ENCODE measurements around the gene COL26A1.

COL26A1 gene

DNA sequence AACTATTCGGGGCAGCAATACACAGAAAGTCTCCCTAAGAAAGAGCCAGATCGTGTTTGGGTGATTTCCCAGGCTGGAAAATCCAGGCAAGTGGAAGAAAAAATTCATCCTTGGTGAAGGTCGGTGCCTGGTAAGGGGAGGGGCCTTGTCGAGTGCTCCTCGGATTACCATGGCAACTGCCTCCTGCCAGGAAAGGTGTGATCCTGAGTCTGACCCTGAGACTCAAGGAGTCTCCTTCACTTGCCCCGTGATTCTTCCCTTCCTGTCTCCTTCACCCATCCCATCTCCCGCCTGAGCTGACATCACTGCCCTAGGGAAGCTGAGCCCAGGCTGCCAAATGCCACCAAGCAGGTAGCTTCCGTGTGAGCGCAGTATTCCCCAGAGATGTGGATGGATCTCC lies 154.2 kb downstream of the COL26A1 start:
- POLR2A ChIA-PET = no interaction called here
- CTCF ChIA-PET = interaction anchor here (1.0 kb wide), 1 partner anchor 8 kb away, joined by 3 read pairs; no protein-coding TSS in a partner anchor
- TF ChIP-seq, protein P1, sequence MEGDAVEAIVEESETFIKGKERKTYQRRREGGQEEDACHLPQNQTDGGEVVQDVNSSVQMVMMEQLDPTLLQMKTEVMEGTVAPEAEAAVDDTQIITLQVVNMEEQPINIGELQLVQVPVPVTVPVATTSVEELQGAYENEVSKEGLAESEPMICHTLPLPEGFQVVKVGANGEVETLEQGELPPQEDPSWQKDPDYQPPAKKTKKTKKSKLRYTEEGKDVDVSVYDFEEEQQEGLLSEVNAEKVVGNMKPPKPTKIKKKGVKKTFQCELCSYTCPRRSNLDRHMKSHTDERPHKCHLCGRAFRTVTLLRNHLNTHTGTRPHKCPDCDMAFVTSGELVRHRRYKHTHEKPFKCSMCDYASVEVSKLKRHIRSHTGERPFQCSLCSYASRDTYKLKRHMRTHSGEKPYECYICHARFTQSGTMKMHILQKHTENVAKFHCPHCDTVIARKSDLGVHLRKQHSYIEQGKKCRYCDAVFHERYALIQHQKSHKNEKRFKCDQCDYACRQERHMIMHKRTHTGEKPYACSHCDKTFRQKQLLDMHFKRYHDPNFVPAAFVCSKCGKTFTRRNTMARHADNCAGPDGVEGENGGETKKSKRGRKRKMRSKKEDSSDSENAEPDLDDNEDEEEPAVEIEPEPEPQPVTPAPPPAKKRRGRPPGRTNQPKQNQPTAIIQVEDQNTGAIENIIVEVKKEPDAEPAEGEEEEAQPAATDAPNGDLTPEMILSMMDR (IDR thresholded peaks at IDR 0.05; ENCODE audit: control extremely low read depth, extremely low read depth, low read depth, missing control alignments) = no peak
- DNase-seq (ENCODE audit: extremely low spot score) = no peak

DNA sequence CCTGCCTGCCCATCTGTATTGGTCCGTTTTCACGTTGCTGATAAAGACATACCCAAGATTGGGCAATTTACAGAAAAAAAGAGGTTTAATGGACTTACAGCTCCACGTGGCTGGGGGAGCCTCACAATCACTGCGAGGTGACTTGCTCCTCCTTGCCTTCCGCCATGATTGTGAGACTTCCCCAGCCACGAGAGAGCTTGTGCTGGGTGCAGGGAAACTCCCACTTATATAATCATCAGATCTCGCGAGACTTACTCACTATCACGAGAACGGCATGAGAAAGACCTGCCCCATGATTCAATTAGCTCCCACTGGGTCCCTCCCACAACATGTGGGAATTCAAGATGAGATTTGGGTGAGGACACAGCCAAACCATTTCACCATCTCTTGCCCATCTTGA lies 154.6 kb downstream of the COL26A1 start:
- CTCF ChIA-PET = no interaction called here
- no peak for DNase-seq (ENCODE audit: extremely low spot score)
- TF ChIP-seq, protein P1 (IDR thresholded peaks at IDR 0.05; ENCODE audit: control extremely low read depth, extremely low read depth, low read depth, missing control alignments) = no peak
- POLR2A ChIA-PET = no interaction called here

DNA sequence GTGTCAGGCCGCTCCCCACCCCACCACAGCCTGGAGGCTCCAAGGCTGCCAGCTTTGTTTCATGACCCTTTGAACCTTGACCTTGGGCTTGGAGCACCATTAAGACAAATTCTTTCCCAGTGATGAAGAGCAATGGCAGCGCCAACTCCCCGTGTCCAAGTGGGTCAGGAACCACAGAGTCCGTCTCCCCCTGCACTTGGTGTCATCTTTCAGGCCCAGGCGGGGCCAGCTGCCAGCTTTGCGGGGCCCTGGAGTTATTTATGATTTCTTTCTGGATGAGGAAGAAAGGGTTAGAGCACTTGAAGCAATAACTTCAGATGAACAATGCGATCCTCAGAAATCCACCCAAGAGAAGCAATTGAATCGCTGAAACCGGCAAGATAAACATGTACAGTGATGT lies 155.7 kb downstream of the COL26A1 start:
- POLR2A ChIA-PET = no interaction called here
- CTCF ChIA-PET = interaction anchor here (2.1 kb wide), 1 partner anchor 9 kb away, joined by 7 read pairs; no protein-coding TSS in a partner anchor
- DNase-seq (ENCODE audit: extremely low spot score) = no peak
- TF ChIP-seq, protein P1 (IDR thresholded peaks at IDR 0.05; ENCODE audit: control extremely low read depth, extremely low read depth, low read depth, missing control alignments) = no peak

DNA sequence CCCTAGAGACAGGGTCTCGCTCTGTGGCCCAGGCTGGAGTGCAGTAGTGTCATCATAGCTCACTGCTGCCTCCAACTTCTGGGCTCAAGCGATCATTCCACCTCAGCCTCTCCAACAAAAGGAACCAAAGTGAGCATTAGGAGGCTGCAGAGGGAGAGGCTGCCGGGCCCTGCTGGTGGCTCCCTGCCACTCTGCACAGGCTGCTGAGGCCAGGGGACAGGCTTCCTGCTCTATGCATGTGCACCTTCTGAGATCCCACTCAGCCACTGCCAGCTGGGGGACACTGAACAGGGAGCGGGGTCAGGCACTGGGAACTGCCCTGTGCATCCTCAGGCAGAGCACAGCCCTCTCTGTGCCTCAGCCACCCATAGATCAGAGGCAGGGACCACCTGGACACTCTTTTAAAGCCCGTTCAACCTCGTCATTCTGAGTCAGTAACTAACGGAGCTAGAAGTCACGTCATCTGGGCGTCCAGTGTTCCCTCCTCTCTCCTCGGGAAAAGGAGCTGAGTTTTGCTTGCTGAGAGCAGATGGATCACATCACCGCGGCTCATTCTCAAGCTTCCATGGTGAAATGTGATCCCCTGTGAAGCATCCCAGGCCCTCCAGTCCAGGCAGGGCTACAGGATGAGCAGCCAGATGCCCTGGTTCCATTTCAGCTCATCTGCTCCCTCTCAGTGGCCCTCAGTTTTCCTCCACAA lies 156.8 kb downstream of the COL26A1 start:
- ChIA-PET POLR2A (no interaction called here), CTCF (interaction anchor here (1.0 to 2.1 kb wide), 2 partner anchors 10 to 48 kb away, joined by 3 to 7 read pairs; no protein-coding TSS in a partner anchor)
- TF ChIP-seq, protein P1 (IDR thresholded peaks at IDR 0.05; ENCODE audit: control extremely low read depth, extremely low read depth, low read depth, missing control alignments) = no peak
- DNase-seq (ENCODE audit: extremely low spot score) = no peak

DNA sequence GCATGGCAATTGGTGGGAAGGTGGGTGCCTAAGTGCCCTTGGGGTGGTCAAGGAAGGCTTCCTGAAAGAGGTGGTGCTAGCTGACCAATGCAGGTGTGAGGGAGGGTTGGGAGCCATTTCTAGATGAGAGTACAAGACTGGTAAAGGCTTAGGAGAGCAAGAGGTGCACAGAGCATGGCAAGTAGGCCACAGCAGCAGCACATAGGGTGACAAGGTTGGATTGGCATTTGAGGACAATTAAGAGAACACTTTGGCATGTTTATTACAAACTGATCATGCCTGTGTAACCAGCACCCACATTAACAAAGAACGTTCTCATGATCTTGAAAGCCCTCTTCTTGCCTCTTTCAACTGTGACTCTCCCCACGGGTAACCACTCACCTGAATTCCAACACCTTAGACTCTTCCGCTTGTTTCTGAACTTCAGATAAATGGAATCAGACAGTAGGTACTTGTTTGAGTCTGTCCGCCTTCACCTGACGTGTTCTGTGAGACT lies 158.8 kb downstream of the COL26A1 start:
- DNase-seq (ENCODE audit: extremely low spot score) = no peak
- ChIA-PET CTCF (no interaction called here), POLR2A (no interaction called here)
- TF ChIP-seq, protein P1 (IDR thresholded peaks at IDR 0.05; ENCODE audit: control extremely low read depth, extremely low read depth, low read depth, missing control alignments) = no peak

DNA sequence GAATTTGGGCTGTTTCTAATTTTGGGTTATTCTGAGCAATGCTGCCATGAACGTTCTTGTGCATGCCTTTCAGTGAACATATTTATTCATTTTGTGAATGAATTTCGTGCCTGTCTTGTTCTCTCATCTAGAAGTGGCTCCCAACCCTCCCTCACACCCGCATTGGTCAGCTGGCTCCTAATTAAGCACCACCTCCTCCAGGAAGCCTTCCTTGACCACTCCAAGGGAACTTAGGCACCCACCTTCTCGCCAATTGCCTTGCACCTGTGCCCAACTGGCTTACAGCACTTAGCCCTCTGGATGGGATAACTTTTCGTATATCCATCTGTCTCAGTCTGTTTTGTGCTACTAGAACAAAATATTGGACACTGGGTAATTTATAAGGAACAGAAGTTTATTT lies 159.3 kb downstream of the COL26A1 start:
- TF ChIP-seq, protein P1 (IDR thresholded peaks at IDR 0.05; ENCODE audit: control extremely low read depth, extremely low read depth, low read depth, missing control alignments) = no peak
- no peak for DNase-seq (ENCODE audit: extremely low spot score)
- ChIA-PET POLR2A (no interaction called here), CTCF (no interaction called here)

All from GM10248 (cell line).